ENCODE results near the gene TADA2B. TPM values are rescaled to one million over a fixed set of nuclear protein-coding genes. Genes with fewer than 3 reads are reported as not detected.

TADA2B gene
- total RNA-seq, 6 donors from 2014 or later = 20.8 to 29.0 (median 26.2) TPM

DNA sequence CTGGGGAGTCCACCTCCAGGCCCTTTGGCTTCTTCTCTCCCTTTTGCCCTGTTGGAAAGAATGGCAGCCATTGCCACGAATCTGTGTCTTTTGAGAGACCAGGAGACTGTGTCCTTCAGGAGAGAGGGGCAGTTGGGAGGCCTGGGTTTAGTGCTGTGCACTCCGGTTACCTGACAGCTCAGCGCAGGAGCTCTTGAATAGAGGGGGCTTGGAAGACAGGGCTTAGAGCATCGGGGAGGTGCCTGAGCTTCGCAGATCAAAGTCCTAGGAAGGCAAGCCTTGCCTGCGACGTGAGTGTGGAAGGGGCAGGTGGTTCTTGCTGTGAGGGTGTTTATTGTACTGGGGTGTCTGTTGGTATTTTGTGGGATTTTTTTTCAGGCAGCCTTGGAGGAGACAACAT is 41.9 kb upstream of the TADA2B start:
- H3K4me3 ChIP-seq = no peak overlapping the region
- 93 to 96% methylated on average over 5 to 7 of the region's 7 CpGs for WGBS, 2 donors
- no peaks in the 10 kb centered on the region for H3K4me1 ChIP-seq
- H3K36me3 ChIP-seq = peaks cover 36 to 94% (median 69%) of the 10 kb centered on the region in 4 donors
- DNase-seq (no peak), ATAC-seq (ENCODE audit: low FRiP score in 2 of 2) (no peak)
- no peaks in the 10 kb centered on the region for H3K27me3 ChIP-seq
- TF ChIP-seq POLR2A (IDR thresholded peaks at IDR 0.05) = no peak
- no peak for TF ChIP-seq EP300 (IDR thresholded peaks at IDR 0.05)
- TF ChIP-seq POLR2AphosphoS5 (IDR thresholded peaks at IDR 0.05) = no peak
- TF ChIP-seq, protein P1, sequence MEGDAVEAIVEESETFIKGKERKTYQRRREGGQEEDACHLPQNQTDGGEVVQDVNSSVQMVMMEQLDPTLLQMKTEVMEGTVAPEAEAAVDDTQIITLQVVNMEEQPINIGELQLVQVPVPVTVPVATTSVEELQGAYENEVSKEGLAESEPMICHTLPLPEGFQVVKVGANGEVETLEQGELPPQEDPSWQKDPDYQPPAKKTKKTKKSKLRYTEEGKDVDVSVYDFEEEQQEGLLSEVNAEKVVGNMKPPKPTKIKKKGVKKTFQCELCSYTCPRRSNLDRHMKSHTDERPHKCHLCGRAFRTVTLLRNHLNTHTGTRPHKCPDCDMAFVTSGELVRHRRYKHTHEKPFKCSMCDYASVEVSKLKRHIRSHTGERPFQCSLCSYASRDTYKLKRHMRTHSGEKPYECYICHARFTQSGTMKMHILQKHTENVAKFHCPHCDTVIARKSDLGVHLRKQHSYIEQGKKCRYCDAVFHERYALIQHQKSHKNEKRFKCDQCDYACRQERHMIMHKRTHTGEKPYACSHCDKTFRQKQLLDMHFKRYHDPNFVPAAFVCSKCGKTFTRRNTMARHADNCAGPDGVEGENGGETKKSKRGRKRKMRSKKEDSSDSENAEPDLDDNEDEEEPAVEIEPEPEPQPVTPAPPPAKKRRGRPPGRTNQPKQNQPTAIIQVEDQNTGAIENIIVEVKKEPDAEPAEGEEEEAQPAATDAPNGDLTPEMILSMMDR (IDR thresholded peaks at IDR 0.05) = no peak
- no peak overlapping the region for H3K27ac ChIP-seq
- no peaks in the 10 kb centered on the region for H3K9me3 ChIP-seq

DNA sequence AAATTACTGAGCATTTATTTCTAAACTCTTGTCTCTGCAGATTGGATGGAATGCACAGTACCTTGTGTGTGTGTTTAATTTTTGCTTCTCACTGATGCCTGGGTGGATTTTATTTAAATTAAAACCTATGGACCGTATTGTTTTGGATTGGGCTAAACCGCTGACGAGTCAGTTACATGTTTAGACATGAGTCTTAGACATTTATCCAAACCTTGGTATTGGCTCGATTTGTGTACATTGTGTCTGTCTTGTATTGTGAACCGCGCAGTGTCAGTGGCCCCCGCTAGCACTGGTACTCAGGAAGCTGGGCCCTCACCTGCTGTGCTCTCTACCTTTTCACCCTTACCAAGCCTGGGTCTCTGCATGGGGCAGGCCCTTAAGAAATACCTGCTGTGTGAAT is 40.8 kb upstream of the TADA2B start:
- WGBS, 2 donors = 95 to 97% methylated on average over 7 of the region's 7 CpGs
- no peak for ATAC-seq (ENCODE audit: low FRiP score in 2 of 2)
- no peaks in the 10 kb centered on the region for H3K4me1 ChIP-seq

DNA sequence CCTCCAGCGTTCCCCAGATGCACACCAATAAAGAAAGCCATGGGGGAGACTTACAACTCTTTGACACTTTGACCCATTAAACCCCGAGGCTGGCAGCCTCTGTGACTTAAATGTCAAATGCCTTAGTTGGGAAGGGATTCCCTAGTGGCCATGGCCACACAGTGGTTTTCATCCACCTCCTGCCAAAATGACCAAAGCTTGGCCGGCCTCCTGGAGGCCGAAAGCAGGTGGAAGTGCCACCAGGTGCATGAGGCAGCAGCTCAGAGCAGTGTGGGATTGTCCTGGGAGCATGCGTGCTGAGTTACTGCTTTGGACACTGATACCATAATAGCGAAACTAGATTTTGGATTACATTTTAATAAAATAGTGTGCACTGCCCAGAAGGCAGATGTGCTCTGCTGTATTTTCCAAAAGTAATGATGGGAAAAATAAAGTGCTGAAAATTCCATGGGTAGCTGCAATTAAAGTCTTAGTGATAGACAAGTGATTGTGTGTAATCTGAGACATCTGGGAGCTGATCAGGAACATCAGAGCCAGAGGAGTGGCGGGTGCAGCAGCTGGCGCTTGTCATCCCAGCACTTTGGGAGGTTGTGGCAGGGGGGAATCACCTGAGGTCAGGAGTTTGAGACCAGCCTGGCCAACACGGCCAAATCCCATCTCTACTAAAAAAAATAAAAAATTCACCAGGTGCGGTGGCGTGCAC is 39.8 kb upstream of the TADA2B start:
- no peak for TF ChIP-seq POLR2A (IDR thresholded peaks at IDR 0.05)
- TF ChIP-seq POLR2AphosphoS5 (IDR thresholded peaks at IDR 0.05) = no peak
- TF ChIP-seq, protein P1 (IDR thresholded peaks at IDR 0.05) = no peak
- no peak for TF ChIP-seq EP300 (IDR thresholded peaks at IDR 0.05)
- Histone ChIP-seq H3K27ac (no peak overlapping the region), H3K27me3 (no peaks in the 10 kb centered on the region), H3K4me3 (no peak overlapping the region), H3K36me3 (peaks cover 39 to 98% (median 73%) of the 10 kb centered on the region in 4 donors), H3K4me1 (no peaks in the 10 kb centered on the region), H3K9me3 (no peaks in the 10 kb centered on the region)
- DNase-seq = no peak
- ATAC-seq (ENCODE audit: low FRiP score in 2 of 2) = no peak
- WGBS, 2 donors = 82 to 85% methylated on average over 11 of the region's 11 CpGs

More for the DNA sequence above, 40.8 kb upstream of the TADA2B start:
- Histone ChIP-seq H3K27ac (no peak overlapping the region), H3K27me3 (no peaks in the 10 kb centered on the region), H3K4me3 (no peak overlapping the region), H3K36me3 (peaks cover 39 to 94% (median 70%) of the 10 kb centered on the region in 4 donors), H3K9me3 (no peaks in the 10 kb centered on the region)
- DNase-seq = no peak
- TF ChIP-seq POLR2AphosphoS5 (IDR thresholded peaks at IDR 0.05) (no peak), POLR2A (IDR thresholded peaks at IDR 0.05) (no peak), EP300 (IDR thresholded peaks at IDR 0.05) (no peak)
- TF ChIP-seq, protein P1 (IDR thresholded peaks at IDR 0.05) = no peak

DNA sequence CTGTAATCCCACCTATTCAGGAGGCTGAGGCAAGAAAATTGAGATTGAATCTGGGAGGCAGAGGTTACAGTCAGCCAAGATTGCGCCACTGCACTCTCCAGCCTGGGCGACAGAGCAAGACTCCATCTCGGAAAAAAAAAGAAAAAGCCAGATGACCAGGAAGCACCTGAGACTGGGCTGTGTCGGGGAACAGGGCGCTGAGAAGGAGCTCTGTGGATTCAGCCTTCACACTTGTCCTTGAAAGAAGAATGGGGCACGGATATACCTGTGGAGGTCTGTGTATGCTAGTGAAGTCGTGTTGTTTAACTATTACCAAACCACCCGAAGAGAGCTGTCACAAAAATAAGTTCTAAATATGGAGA is 39.3 kb upstream of the TADA2B start:
- ATAC-seq (ENCODE audit: low FRiP score in 2 of 2) (no peak), DNase-seq (no peak)
- peaks cover 39 to 98% (median 73%) of the 10 kb centered on the region in 4 donors for H3K36me3 ChIP-seq
- H3K4me1 ChIP-seq = no peaks in the 10 kb centered on the region
- H3K27ac ChIP-seq = no peak overlapping the region
- no peaks in the 10 kb centered on the region for H3K27me3 ChIP-seq
- 76 to 79% methylated on average over 8 of the region's 8 CpGs for WGBS, 2 donors
- no peak overlapping the region for H3K4me3 ChIP-seq
- H3K9me3 ChIP-seq = no peaks in the 10 kb centered on the region
- no peak for TF ChIP-seq POLR2A (IDR thresholded peaks at IDR 0.05)
- TF ChIP-seq, protein P1 (IDR thresholded peaks at IDR 0.05) = no peak
- no peak for TF ChIP-seq POLR2AphosphoS5 (IDR thresholded peaks at IDR 0.05)
- TF ChIP-seq EP300 (IDR thresholded peaks at IDR 0.05) = no peak

DNA sequence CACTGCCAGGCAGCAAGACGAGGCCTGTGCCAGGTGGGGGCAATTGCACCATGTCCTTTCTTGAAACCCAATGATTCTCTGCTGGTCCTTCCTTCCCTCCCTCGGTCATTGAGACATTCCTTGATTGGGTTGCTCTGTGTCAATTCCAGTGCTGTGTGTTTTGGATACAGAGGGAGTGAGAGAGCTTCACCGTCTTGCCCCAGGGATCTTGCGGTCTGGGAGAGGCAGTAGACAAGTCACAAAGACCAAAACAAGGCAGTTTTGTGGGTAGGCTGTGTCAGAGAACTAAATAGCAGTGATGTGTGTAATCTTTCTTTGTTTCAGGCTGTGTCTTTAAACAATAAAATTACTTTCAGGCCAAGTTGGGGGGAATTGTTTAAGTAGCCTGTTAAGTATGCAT is 38.8 kb upstream of the TADA2B start:
- no peak overlapping the region for H3K4me3 ChIP-seq
- no peak overlapping the region for H3K27ac ChIP-seq

More for the DNA sequence above, 38.8 kb upstream of the TADA2B start:
- WGBS, 2 donors = 84% methylated on average over 4 of the region's 4 CpGs
- DNase-seq = no peak
- ATAC-seq (ENCODE audit: low FRiP score in 2 of 2) = no peak
- no peaks in the 10 kb centered on the region for H3K9me3 ChIP-seq
- TF ChIP-seq EP300 (IDR thresholded peaks at IDR 0.05) (no peak), POLR2AphosphoS5 (IDR thresholded peaks at IDR 0.05) (no peak), POLR2A (IDR thresholded peaks at IDR 0.05) (no peak)
- H3K36me3 ChIP-seq = peaks cover 38 to 96% (median 71%) of the 10 kb centered on the region in 4 donors
- H3K27me3 ChIP-seq = no peaks in the 10 kb centered on the region
- no peaks in the 10 kb centered on the region for H3K4me1 ChIP-seq

Data from upper lobe of left lung (tissue), 6 donors.